Memory B cell (primary cell): ENCODE results near the gene SP6.

ENCODE experiments used
- ATAC-seq: fragments of 150-1000 bp; cut with Tn5 transposase; 2 replicates; pipeline ENCODE4 v1.10.0; 2021; ENCODE audit warnings: low read depth, mild to moderate bottlenecking, moderate library complexity
- DNase-seq, 2 donors: peaks; one replicate each; pipeline ENCODE4 v3.0.0; 2022; ENCODE audit warnings: low spot score in 2 of 2
- H3K27ac Mint-ChIP-seq: one replicate; pipeline ENCODE4 v1.8.0; 2022; ENCODE audit warnings: mild to moderate bottlenecking, moderate library complexity, mixed read lengths
- H3K27me3 Mint-ChIP-seq: one replicate; pipeline ENCODE4 v1.8.0; 2022; ENCODE audit warnings: mixed read lengths
- H3K36me3 Mint-ChIP-seq: one replicate; pipeline ENCODE4 v1.8.0; 2022; ENCODE audit warnings: mild to moderate bottlenecking, mixed read lengths
- H3K4me1 Mint-ChIP-seq: one replicate; pipeline ENCODE4 v1.8.0; 2022; ENCODE audit warnings: mixed read lengths
- H3K4me3 Mint-ChIP-seq: one replicate; pipeline ENCODE4 v1.8.0; 2022; ENCODE audit warnings: mild to moderate bottlenecking, moderate library complexity, mixed read lengths
- H3K9me3 Mint-ChIP-seq: one replicate; pipeline ENCODE4 v1.8.0; 2022; ENCODE audit warnings: mixed read lengths

SP6 gene

DNA sequence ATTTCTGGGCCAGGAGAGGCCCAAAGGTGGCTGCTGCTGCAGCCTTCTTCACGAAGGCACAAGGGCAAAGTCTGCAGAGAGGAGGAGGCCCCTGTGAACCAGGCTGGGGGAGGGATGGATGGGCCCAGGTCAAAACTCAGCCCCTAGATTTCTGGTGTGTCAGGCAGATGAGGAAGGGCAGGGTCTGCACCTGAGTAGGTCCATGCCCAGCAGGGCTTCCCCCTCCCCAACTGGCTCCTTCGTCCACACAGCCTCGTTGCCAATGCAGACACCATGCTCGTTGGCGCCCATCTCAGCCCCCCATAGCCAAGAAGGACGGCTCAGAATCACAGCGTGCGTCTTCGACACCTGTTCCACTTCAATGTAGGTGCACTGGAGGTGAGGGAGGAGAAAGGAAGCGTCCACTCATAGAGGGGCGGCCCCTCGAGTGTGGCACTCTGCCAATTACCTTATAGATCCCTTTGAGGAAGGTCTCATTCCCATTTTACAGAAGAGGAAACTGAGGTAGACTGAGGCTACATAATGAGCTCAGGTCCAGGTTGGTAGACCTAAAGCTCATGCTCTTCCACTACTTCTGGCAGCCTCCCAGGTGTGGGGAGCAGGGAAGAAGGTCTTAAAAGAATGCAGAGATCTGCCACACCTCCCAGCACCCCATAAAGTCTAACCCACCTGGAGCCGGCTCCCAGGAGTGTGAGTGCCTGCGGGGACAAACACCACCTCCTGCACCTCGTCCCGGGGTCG, 10.8 kb downstream of the SP6 start:
- Mint-ChIP-seq H3K4me1 (peaks cover 7% of the 10 kb centered on the region), H3K36me3 (peaks cover 2% of the 10 kb centered on the region), H3K27me3 (peaks cover 7% of the 10 kb centered on the region), H3K27ac (no peak overlapping the region), H3K4me3 (peak overlapping the region; percentile 97), H3K9me3 (no peaks in the 10 kb centered on the region)
- no peak for ATAC-seq
- no peak for DNase-seq

GRCh38 chr17:47839071-47839470, 11.9 kb downstream of the SP6 start:
- H3K4me3 Mint-ChIP-seq = no peak overlapping the region
- peaks cover under 1% of the 10 kb centered on the region for H3K27me3 Mint-ChIP-seq
- H3K9me3 Mint-ChIP-seq = no peaks in the 10 kb centered on the region
- no peak for DNase-seq
- H3K36me3 Mint-ChIP-seq = peaks cover 2% of the 10 kb centered on the region
- peaks cover 7% of the 10 kb centered on the region for H3K4me1 Mint-ChIP-seq
- no peak overlapping the region for H3K27ac Mint-ChIP-seq
- ATAC-seq = no peak

DNA sequence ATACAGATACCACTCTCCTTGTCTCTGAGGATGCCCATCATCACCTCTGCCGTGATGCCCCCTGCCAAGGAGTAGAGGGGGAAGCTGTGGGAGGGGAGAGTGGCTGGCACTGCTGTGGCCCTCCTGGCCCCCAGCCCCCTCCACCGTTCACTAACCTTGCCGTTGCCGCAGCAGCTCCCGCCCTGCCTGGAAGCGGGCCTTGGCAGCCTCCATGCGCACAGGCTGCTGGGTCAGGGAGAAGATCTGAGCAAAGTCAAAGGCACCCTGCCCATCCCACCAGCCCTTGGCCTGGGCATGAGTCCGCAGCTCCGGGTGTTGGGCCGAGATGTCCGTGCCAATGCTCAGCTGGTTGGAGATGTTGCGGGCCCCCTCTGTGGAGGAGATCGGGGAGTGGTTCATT, 12.3 kb downstream of the SP6 start:
- ATAC-seq = no peak
- peaks cover 7% of the 10 kb centered on the region for H3K4me1 Mint-ChIP-seq
- no peaks in the 10 kb centered on the region for H3K9me3 Mint-ChIP-seq
- DNase-seq = no peak
- no peak overlapping the region for H3K27ac Mint-ChIP-seq
- no peaks in the 10 kb centered on the region for H3K27me3 Mint-ChIP-seq
- no peak overlapping the region for H3K4me3 Mint-ChIP-seq
- peaks cover 2% of the 10 kb centered on the region for H3K36me3 Mint-ChIP-seq

DNA sequence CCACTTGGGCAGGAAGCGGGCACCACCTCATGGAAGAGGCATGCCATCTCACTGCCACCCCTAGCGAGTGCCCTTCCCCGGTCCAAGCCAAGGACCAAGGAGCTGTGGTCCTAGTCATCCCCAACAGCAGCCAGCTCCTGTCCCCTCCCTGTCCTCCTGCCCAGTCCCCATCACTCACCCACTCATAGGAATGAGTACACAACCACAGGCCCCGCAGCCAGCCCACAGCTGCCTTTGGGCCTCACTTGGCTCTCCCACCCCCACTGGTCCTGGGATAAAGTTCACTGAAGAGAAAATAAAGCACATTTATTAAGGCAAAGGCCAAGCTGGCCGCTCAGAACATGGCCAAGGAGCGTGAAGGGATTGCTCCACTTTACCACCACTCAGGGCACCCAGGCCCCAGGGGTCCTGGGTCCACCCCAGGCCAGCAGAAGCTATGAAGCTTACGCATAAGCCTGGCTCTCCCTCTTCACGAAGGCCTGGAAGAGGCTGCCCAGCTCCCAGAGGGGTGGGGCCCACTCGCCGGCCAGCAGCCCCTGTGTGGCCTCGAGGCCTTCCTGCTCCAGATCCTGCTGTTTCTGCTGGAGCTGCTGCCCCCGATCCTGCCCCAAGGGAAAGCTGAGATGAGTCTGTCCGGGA, 13.4 kb downstream of the SP6 start:
- H3K27ac Mint-ChIP-seq = no peak overlapping the region

GRCh38 chr17:47836601-47837000, 14.4 kb downstream of the SP6 start:
- peaks cover 2% of the 10 kb centered on the region for H3K36me3 Mint-ChIP-seq
- no peaks in the 10 kb centered on the region for H3K9me3 Mint-ChIP-seq
- no peak overlapping the region for H3K27ac Mint-ChIP-seq

More for the DNA sequence above, 13.4 kb downstream of the SP6 start:
- DNase-seq (no peak), ATAC-seq (no peak)
- Mint-ChIP-seq H3K36me3 (peaks cover 2% of the 10 kb centered on the region), H3K4me3 (no peak overlapping the region), H3K27me3 (no peaks in the 10 kb centered on the region), H3K4me1 (peaks cover 5% of the 10 kb centered on the region), H3K9me3 (no peaks in the 10 kb centered on the region)

GRCh38 chr17:47834756-47835155, 16.2 kb downstream of the SP6 start:
- Mint-ChIP-seq H3K36me3 (peaks cover 2% of the 10 kb centered on the region), H3K4me1 (peaks cover 12% of the 10 kb centered on the region), H3K4me3 (no peak overlapping the region), H3K9me3 (no peaks in the 10 kb centered on the region), H3K27me3 (no peaks in the 10 kb centered on the region), H3K27ac (no peak overlapping the region)
- DNase-seq (no peak), ATAC-seq (no peak)

More at GRCh38 chr17:47836601-47837000, 14.4 kb downstream of the SP6 start:
- Mint-ChIP-seq H3K27me3 (no peaks in the 10 kb centered on the region), H3K4me3 (no peak overlapping the region), H3K4me1 (peaks cover 11% of the 10 kb centered on the region)
- ATAC-seq (no peak), DNase-seq (no peak)

- H3K4me1 Mint-ChIP-seq = peaks cover 14% of the 10 kb centered on the region
- no peaks in the 10 kb centered on the region for H3K27me3 Mint-ChIP-seq
- peak overlapping the region; percentile 97 for H3K4me3 Mint-ChIP-seq
- H3K9me3 Mint-ChIP-seq = no peaks in the 10 kb centered on the region
- DNase-seq = no peak
- H3K36me3 Mint-ChIP-seq = peaks cover 4% of the 10 kb centered on the region
- peak overlapping the region; percentile 94 for H3K27ac Mint-ChIP-seq
- no peak for ATAC-seq
Observed at GRCh38 chr17:47831934-47832327, 19.0 kb downstream of the SP6 start.

GRCh38 chr17:47831003-47831933, 19.7 kb downstream of the SP6 start, which contains the start of the genes LRRC46 and MRPL10:
Gene LRRC46 (plus strand): TSS chr17:47831670. CDS start chr17:47831990, 320 bp downstream.
Gene MRPL10 (minus strand): TSS chr17:47831541. CDS start chr17:47831511, 30 bp downstream.
- peaks cover 14% of the 10 kb centered on the region for H3K4me1 Mint-ChIP-seq
- no peaks in the 10 kb centered on the region for H3K27me3 Mint-ChIP-seq

DNA sequence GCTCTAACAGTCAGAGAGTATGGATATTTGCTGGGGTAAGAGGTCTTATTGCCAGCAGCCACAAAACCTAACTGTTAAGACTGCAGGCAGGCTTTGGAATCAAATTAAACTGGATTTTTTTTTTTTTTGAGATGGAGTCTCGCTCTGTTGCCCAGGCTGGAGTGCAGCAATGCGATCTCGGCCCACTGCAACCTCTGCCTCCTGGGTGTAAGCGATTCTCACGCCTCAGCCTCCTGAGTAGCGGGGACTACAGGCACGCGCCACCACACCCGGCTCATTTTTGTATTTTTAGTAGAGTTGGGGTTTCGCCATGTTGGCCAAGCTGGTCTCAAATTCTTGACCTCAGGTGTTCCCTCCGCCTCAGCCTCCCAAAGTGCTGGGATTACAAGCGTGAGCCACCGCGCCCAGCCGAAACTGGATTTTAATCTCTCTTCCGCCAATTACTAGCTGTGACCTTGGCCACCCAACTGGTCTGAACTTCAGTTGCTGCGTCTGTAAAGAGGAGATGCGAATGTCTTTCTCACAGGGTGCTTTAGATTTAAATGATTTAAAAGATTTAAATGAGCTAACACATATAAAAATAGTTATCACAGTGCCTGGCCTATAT, 20.5 kb downstream of the SP6 start:
- Mint-ChIP-seq H3K4me1 (peaks cover 14% of the 10 kb centered on the region), H3K36me3 (peaks cover 11% of the 10 kb centered on the region), H3K27ac (peak overlapping the region; percentile 94), H3K4me3 (peak overlapping the region; percentile 97), H3K9me3 (no peaks in the 10 kb centered on the region), H3K27me3 (no peaks in the 10 kb centered on the region)
- ATAC-seq (no peak), DNase-seq (no peak)

More at GRCh38 chr17:47831003-47831933, 19.7 kb downstream of the SP6 start, which contains the start of the genes LRRC46 and MRPL10:
- peak; percentile 95 for ATAC-seq
- peak within 1 kb of the TSS; percentile 97 for H3K4me3 Mint-ChIP-seq
- H3K27ac Mint-ChIP-seq = peak within 1 kb of the TSS; percentile 94
- H3K36me3 Mint-ChIP-seq = peaks cover 8% of the 10 kb centered on the region
- peak; percentile 82 to 84 for DNase-seq
- H3K9me3 Mint-ChIP-seq = no peaks in the 10 kb centered on the region

DNA sequence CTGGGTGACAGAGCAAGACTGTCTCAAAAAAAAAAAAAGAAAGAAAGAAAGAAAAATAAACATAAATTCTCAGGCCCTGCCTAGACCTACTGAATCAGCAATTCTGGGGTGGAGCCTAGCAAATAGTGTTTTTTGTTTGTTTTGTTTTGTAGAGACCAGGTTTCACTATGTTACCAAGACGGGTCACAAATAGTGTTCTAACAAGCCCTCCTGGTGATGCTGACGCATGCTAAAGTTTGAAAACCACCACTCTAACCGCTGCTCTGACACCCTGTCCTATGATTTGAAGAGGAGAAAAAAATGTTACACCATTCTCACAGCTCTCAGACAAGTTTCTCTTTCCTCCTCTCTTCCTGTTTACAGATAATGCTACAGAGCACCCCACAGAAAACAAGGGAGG, 21.1 kb downstream of the SP6 start:
- no peaks in the 10 kb centered on the region for H3K27me3 Mint-ChIP-seq
- no peak for ATAC-seq
- no peak overlapping the region for H3K27ac Mint-ChIP-seq
- H3K4me3 Mint-ChIP-seq = peak overlapping the region; percentile 11
- peaks cover 17% of the 10 kb centered on the region for H3K4me1 Mint-ChIP-seq
- no peaks in the 10 kb centered on the region for H3K9me3 Mint-ChIP-seq
- H3K36me3 Mint-ChIP-seq = peaks cover 14% of the 10 kb centered on the region
- DNase-seq = no peak

- Mint-ChIP-seq H3K4me3 (no peak overlapping the region), H3K9me3 (no peaks in the 10 kb centered on the region), H3K4me1 (peaks cover 24% of the 10 kb centered on the region), H3K27me3 (no peaks in the 10 kb centered on the region), H3K36me3 (peaks cover 18% of the 10 kb centered on the region), H3K27ac (no peak overlapping the region)
- no peak for ATAC-seq
- no peak for DNase-seq
Observed at GRCh38 chr17:47823519-47823918, 27.4 kb downstream of the SP6 start.

GRCh38 chr17:47822785-47823184, 28.2 kb downstream of the SP6 start:
- DNase-seq (no peak), ATAC-seq (no peak)
- H3K4me1 Mint-ChIP-seq = peaks cover 24% of the 10 kb centered on the region
- no peaks in the 10 kb centered on the region for H3K27me3 Mint-ChIP-seq
- no peak overlapping the region for H3K27ac Mint-ChIP-seq
- H3K4me3 Mint-ChIP-seq = no peak overlapping the region
- H3K9me3 Mint-ChIP-seq = no peaks in the 10 kb centered on the region
- peaks cover 17% of the 10 kb centered on the region for H3K36me3 Mint-ChIP-seq
